Liver (tissue), 9 donors: ENCODE measurements around the gene SYNPR. TPM values are rescaled to one million over a fixed set of nuclear protein-coding genes. Genes with fewer than 3 reads are reported as not detected.

Source experiments
- DNase-seq: peaks from one replicate; pipeline ENCODE4 v3.0.0-alpha.2; 2017; ENCODE audit warnings: low spot score
- H3K27ac ChIP-seq, 2 donors: one replicate each; pipeline ENCODE4 v1.7.0; 2013; ENCODE audit warnings: inconsistent platforms in 2 of 2, low read length in 2 of 2, control low read depth in 1 of 2, low read depth in 1 of 2, mild to moderate bottlenecking in 1 of 2
- H3K27me3 ChIP-seq, 4 donors: one replicate each; pipeline versions ENCODE4 v1.6.1 to v1.7.0; 2013; ENCODE audit warnings: low read length in 3 of 4, inconsistent platforms in 1 of 4, mild to moderate bottlenecking in 1 of 4, moderate library complexity in 1 of 4; ENCODE audit not compliant: control insufficient read depth in 4 of 4, insufficient read depth in 4 of 4
- H3K36me3 ChIP-seq, 4 donors: one replicate each; pipeline versions ENCODE4 v1.6.1 to v1.7.0; 2013; ENCODE audit warnings: low read length in 3 of 4, mild to moderate bottlenecking in 3 of 4, low read depth in 1 of 4, moderate library complexity in 1 of 4; ENCODE audit not compliant: control insufficient read depth in 4 of 4, insufficient read depth in 3 of 4
- H3K4me1 ChIP-seq, 4 donors: one replicate each; pipeline versions ENCODE4 v1.6.1 to v1.7.0; 2013; ENCODE audit warnings: low read length in 3 of 4, mild to moderate bottlenecking in 3 of 4, moderate library complexity in 1 of 4; ENCODE audit not compliant: control insufficient read depth in 4 of 4, insufficient read depth in 4 of 4
- H3K4me3 ChIP-seq, 3 donors: one replicate each; pipeline versions ENCODE4 v1.6.1 to v1.7.0; 2013; ENCODE audit warnings: low read length in 3 of 3, control low read depth in 1 of 3, low read depth in 1 of 3, mild to moderate bottlenecking in 1 of 3
- H3K9ac ChIP-seq, 2 donors: one replicate each; pipeline ENCODE4 v1.7.0; 2013; ENCODE audit warnings: low read length in 2 of 2, mild to moderate bottlenecking in 2 of 2, moderate library complexity in 2 of 2, control low read depth in 1 of 2, low read depth in 1 of 2
- H3K9me3 ChIP-seq, 4 donors: one replicate each; pipeline versions ENCODE4 v1.6.1 to v1.7.0; 2013; ENCODE audit warnings: low read length in 3 of 4; ENCODE audit not compliant: control insufficient read depth in 4 of 4
- EGR1 ChIP-seq, 2 donors: IDR thresholded peaks; 2 replicates each; pipeline ENCODE4 v1.6.1; 2016 to 2018; ENCODE audit warnings: antibody characterized with exemption in 2 of 2, low read depth in 2 of 2
- FOXA1 ChIP-seq: IDR thresholded peaks from 2 replicates; pipeline ENCODE4 v1.6.1; 2016; ENCODE audit warnings: antibody characterized with exemption
- FOXA2 ChIP-seq: IDR thresholded peaks from 2 replicates; pipeline ENCODE4 v1.6.1; 2016; ENCODE audit warnings: antibody characterized with exemption
- GABPA ChIP-seq, 2 donors: IDR thresholded peaks in 1 of 2; conservative IDR thresholded peaks in 1 of 2; 2 replicates each; pipeline ENCODE4 v1.6.1; 2016; ENCODE audit warnings: antibody characterized with exemption in 2 of 2, mild to moderate bottlenecking in 1 of 2, moderate library complexity in 1 of 2
- HNF4A ChIP-seq, 2 donors: conservative IDR thresholded peaks; 2 replicates each; pipeline ENCODE4 v1.6.1; 2016; ENCODE audit warnings: antibody characterized with exemption in 2 of 2, mild to moderate bottlenecking in 2 of 2
- HNF4G ChIP-seq: IDR thresholded peaks from 2 replicates; pipeline ENCODE4 v1.6.1; 2016; ENCODE audit warnings: antibody characterized with exemption
- JUND ChIP-seq, 2 donors: IDR thresholded peaks; 2 replicates each; pipeline ENCODE4 v1.6.1; 2016; ENCODE audit warnings: antibody characterized with exemption in 2 of 2
- NR2F2 ChIP-seq: IDR thresholded peaks from 2 replicates; pipeline ENCODE4 v1.6.1; 2016; ENCODE audit warnings: antibody characterized with exemption
- RAD21 ChIP-seq, 2 donors: IDR thresholded peaks; 2 replicates each; pipeline ENCODE4 v1.6.1; 2016; ENCODE audit warnings: antibody characterized with exemption in 2 of 2, mild to moderate bottlenecking in 2 of 2
- RXRA ChIP-seq, 2 donors: IDR thresholded peaks; 2 replicates each; pipeline ENCODE4 v1.6.1; 2017 to 2018; ENCODE audit warnings: antibody characterized with exemption in 2 of 2, mild to moderate bottlenecking in 1 of 2
- SP1 ChIP-seq: IDR thresholded peaks from 2 replicates; pipeline ENCODE4 v1.6.1; 2018; ENCODE audit warnings: antibody characterized with exemption, mild to moderate bottlenecking
- TAF1 ChIP-seq: conservative IDR thresholded peaks from 2 replicates; pipeline ENCODE4 v1.6.1; 2016; ENCODE audit warnings: antibody characterized with exemption, mild to moderate bottlenecking
- YY1 ChIP-seq: IDR thresholded peaks from 2 replicates; pipeline ENCODE4 v1.6.1; 2016; ENCODE audit warnings: antibody characterized with exemption, mild to moderate bottlenecking
- WGBS: extraction: QIAGEN DNeasy Blood & Tissue Kit; methylation state at CpG from one replicate; pipeline ENCODE4 v1.1.7; 2013; 5-methylcytosine and 5-hydroxymethylcytosine counted together
- polyA plus RNA-seq, 2 donors: library from polyadenylated mRNA; stranded (reverse) in 1 of 2; unstranded in 1 of 2; fragments of 200-250 nt in 1 of 2; fragments of >200 nt in 1 of 2; fragmentation: Nextera tagmentation in 1 of 2; extraction: Ambion mirVana in 1 of 2; gene quantifications; one replicate each; pipeline versions ENCODE4 v1.2.1 to v1.2.3, GENCODE V29; 2013 to 2015
- total RNA-seq, 2 donors: library from RNA; depleted of rRNA; stranded (reverse); fragments of >200 nt; gene quantifications; one replicate each; pipeline ENCODE4 v1.2.3, GENCODE V29; 2014
- TF ChIP-seq, protein P1 (sequence below): fragments of 150-350 bp; IDR thresholded peaks from 2 replicates; pipeline ENCODE4 v1.5.1; 2017; ENCODE audit warnings: improper control_type of control experiment, low read depth, low read length; ENCODE audit not compliant: missing input control
- TF ChIP-seq, protein P2 (sequence below): IDR thresholded peaks from 2 replicates; pipeline ENCODE4 v1.6.1; 2016; ENCODE audit warnings: antibody characterized with exemption
- TF ChIP-seq, protein P3 (sequence below): IDR thresholded peaks from 2 replicates; pipeline ENCODE4 v1.6.1; 2016; ENCODE audit warnings: antibody characterized with exemption
- TF ChIP-seq, protein P4 (sequence below): IDR thresholded peaks from 2 replicates; pipeline ENCODE4 v1.6.1; 2016; ENCODE audit warnings: antibody characterized with exemption, mild to moderate bottlenecking
- TF ChIP-seq, protein P5 (sequence below): IDR thresholded peaks from 2 replicates; pipeline ENCODE4 v1.6.1; 2016; ENCODE audit warnings: antibody characterized with exemption
- donor health status: healthy.
- donor health status: healthy.
- donor health status: healthy.
- donor health status: healthy.
- donor health status: healthy.

The SYNPR gene
- total and polyA plus RNA-seq, 4 donors, result not detected

DNA sequence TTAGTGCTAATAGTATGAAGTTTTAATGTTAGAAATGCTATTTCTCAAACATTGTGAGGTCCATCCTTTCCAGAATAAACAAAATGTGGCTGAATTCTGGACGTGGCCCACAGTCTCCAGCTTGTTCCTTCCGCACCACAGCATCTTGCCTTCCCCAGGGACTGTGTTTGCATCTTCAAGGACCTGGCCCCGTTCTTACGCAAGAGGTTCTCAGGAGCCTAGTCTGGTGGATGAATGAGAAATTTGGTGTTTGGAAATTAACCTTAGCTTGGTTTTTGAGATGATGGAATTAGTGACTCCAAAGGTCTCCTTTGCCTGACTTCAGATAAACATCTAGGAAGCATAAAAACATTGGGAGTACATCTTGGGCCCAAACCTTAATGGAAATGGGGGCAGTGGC, 18.1 kb downstream of the SYNPR start:
- TF ChIP-seq, protein P1, sequence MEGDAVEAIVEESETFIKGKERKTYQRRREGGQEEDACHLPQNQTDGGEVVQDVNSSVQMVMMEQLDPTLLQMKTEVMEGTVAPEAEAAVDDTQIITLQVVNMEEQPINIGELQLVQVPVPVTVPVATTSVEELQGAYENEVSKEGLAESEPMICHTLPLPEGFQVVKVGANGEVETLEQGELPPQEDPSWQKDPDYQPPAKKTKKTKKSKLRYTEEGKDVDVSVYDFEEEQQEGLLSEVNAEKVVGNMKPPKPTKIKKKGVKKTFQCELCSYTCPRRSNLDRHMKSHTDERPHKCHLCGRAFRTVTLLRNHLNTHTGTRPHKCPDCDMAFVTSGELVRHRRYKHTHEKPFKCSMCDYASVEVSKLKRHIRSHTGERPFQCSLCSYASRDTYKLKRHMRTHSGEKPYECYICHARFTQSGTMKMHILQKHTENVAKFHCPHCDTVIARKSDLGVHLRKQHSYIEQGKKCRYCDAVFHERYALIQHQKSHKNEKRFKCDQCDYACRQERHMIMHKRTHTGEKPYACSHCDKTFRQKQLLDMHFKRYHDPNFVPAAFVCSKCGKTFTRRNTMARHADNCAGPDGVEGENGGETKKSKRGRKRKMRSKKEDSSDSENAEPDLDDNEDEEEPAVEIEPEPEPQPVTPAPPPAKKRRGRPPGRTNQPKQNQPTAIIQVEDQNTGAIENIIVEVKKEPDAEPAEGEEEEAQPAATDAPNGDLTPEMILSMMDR, result no peak
- TF ChIP-seq HNF4G, result no peak
- no peak for TF ChIP-seq FOXA1
- TF ChIP-seq, protein P2, sequence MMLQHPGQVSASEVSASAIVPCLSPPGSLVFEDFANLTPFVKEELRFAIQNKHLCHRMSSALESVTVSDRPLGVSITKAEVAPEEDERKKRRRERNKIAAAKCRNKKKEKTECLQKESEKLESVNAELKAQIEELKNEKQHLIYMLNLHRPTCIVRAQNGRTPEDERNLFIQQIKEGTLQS, result no peak
- TF ChIP-seq, protein P3, sequence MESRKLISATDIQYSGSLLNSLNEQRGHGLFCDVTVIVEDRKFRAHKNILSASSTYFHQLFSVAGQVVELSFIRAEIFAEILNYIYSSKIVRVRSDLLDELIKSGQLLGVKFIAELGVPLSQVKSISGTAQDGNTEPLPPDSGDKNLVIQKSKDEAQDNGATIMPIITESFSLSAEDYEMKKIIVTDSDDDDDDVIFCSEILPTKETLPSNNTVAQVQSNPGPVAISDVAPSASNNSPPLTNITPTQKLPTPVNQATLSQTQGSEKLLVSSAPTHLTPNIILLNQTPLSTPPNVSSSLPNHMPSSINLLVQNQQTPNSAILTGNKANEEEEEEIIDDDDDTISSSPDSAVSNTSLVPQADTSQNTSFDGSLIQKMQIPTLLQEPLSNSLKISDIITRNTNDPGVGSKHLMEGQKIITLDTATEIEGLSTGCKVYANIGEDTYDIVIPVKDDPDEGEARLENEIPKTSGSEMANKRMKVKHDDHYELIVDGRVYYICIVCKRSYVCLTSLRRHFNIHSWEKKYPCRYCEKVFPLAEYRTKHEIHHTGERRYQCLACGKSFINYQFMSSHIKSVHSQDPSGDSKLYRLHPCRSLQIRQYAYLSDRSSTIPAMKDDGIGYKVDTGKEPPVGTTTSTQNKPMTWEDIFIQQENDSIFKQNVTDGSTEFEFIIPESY, result no peak
- no peak for TF ChIP-seq JUND (IDR thresholded peaks at IDR 0.05)
- TF ChIP-seq, protein P4, sequence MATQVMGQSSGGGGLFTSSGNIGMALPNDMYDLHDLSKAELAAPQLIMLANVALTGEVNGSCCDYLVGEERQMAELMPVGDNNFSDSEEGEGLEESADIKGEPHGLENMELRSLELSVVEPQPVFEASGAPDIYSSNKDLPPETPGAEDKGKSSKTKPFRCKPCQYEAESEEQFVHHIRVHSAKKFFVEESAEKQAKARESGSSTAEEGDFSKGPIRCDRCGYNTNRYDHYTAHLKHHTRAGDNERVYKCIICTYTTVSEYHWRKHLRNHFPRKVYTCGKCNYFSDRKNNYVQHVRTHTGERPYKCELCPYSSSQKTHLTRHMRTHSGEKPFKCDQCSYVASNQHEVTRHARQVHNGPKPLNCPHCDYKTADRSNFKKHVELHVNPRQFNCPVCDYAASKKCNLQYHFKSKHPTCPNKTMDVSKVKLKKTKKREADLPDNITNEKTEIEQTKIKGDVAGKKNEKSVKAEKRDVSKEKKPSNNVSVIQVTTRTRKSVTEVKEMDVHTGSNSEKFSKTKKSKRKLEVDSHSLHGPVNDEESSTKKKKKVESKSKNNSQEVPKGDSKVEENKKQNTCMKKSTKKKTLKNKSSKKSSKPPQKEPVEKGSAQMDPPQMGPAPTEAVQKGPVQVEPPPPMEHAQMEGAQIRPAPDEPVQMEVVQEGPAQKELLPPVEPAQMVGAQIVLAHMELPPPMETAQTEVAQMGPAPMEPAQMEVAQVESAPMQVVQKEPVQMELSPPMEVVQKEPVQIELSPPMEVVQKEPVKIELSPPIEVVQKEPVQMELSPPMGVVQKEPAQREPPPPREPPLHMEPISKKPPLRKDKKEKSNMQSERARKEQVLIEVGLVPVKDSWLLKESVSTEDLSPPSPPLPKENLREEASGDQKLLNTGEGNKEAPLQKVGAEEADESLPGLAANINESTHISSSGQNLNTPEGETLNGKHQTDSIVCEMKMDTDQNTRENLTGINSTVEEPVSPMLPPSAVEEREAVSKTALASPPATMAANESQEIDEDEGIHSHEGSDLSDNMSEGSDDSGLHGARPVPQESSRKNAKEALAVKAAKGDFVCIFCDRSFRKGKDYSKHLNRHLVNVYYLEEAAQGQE, result no peak
- no peak for TF ChIP-seq HNF4A (conservative IDR thresholded peaks at IDR 0.05)
- TF ChIP-seq YY1, result no peak
- no peak for TF ChIP-seq EGR1 (IDR thresholded peaks at IDR 0.05; ENCODE audit: low read depth in 2 of 2)
- no peak for TF ChIP-seq GABPA (IDR thresholded peaks at IDR 0.05 in 1 of 2, conservative IDR thresholded peaks at IDR 0.05 in 1 of 2)
- TF ChIP-seq RAD21 (IDR thresholded peaks at IDR 0.05), result no peak
- TF ChIP-seq RXRA (IDR thresholded peaks at IDR 0.05), result no peak
- no peak for TF ChIP-seq FOXA2
- no peak for TF ChIP-seq SP1
- TF ChIP-seq TAF1, result no peak
- TF ChIP-seq, protein P5, sequence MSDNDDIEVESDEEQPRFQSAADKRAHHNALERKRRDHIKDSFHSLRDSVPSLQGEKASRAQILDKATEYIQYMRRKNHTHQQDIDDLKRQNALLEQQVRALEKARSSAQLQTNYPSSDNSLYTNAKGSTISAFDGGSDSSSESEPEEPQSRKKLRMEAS, result no peak
- Histone ChIP-seq H3K27ac (no peak overlapping the region), H3K36me3 (no peaks in the 10 kb centered on the region), H3K27me3 (peaks cover 0 to 3% (median 0%) of the 10 kb centered on the region in 4 donors), H3K9ac (no peak overlapping the region), H3K9me3 (peaks cover 0 to 6% (median 0%) of the 10 kb centered on the region in 4 donors), H3K4me3 (no peak overlapping the region), H3K4me1 (no peaks in the 10 kb centered on the region)
- no peak for DNase-seq
- WGBS, result 68% methylated on average over 4 of the region's 4 CpGs

DNA sequence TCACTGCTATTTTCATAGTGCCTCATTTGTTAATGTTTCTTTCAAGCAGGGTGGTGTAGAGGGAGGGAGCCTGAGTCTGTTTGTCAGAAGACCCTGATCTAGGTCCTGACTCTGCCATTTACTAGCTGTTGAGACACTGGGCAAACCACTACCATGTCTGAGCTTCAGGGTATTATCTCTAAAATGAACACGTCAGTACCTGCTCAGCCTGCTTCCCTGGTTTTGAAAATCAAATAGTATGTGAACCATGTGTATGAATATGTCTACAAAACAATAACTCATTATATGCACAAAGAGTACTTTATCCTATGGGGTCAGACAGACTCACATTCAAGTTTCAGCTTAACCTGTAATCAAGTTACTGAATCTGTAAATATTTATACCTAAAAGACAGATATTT, 25.1 kb downstream of the SYNPR start:
- DNase-seq, result no peak
- no peak overlapping the region for H3K27ac ChIP-seq

More for the DNA sequence above, 25.1 kb downstream of the SYNPR start:
- 65% methylated on average over 1 of the region's 1 CpG for WGBS
- Histone ChIP-seq H3K36me3 (no peaks in the 10 kb centered on the region), H3K27me3 (peaks cover 0 to 10% (median 1%) of the 10 kb centered on the region in 4 donors), H3K4me1 (no peaks in the 10 kb centered on the region), H3K4me3 (no peak overlapping the region), H3K9ac (no peak overlapping the region), H3K9me3 (no peaks in the 10 kb centered on the region)
- no peak for TF ChIP-seq HNF4G
- TF ChIP-seq, protein P3, result no peak
- no peak for TF ChIP-seq TAF1
- no peak for TF ChIP-seq YY1
- TF ChIP-seq NR2F2, result no peak
- no peak for TF ChIP-seq RAD21 (IDR thresholded peaks at IDR 0.05)
- TF ChIP-seq SP1, result no peak
